ENCODE measurements around the gene UPK1B. TPM values are rescaled to one million over a fixed set of nuclear protein-coding genes. Genes with fewer than 3 reads are reported as not detected.

Gene UPK1B
- 6.5 and 20.1 TPM in 2 replicates for total RNA-seq

GRCh38 chr3:119173325-119173724 is at the start of gene UPK1B:
UPK1B (plus strand) TSS chr3:119173598; CDS start chr3:119186742, 13,144 bp downstream.

GRCh38 chr3:119145500-119146167 is 27.8 kb upstream of the UPK1B start, which contains the start of gene TEX55:
TEX55 (plus strand) TSS chr3:119146165; CDS start chr3:119146190, 25 bp downstream.

GRCh38 chr3:119240591-119241434 is 67.4 kb downstream of the UPK1B start, which contains the start of gene B4GALT4:
B4GALT4 (minus strand) TSS chr3:119240878; CDS start chr3:119230099, 10,779 bp downstream.

Other genes with a start within 250 kb of the UPK1B start
- under 0.01 and 0.21 TPM in 2 replicates for gene IGSF11, start 138.8 kb upstream of the UPK1B start, total RNA-seq
- not detected in 2 replicates for gene TEX55, start 27.4 kb upstream of the UPK1B start, total RNA-seq
- 31.1 and 56.4 TPM in 2 replicates for gene B4GALT4, start 67.3 kb downstream of the UPK1B start, total RNA-seq
- under 0.01 and 0.85 TPM in 2 replicates for gene ARHGAP31, start 120.8 kb downstream of the UPK1B start, total RNA-seq